Caco-2 (cell line): Measurements from ENCODE around the gene ZNF438. TPM values are rescaled to one million over a fixed set of nuclear protein-coding genes. Genes with fewer than 3 reads are reported as not detected.

Source experiments
- BruUV-seq: library from RNA; stranded (reverse); fragments of 400-500 nt; replicated peaks from 2 replicates; lab custom pipeline; 2021; lab: Mats Ljungman, UMichigan
- CTCF ChIA-PET: fragments of 300-600 bp; sonication (Branson Sonifier 250); formaldehyde crosslinking; loops from one replicate; lab custom pipeline; 2022; ENCODE audit warnings: antibody characterized with exemption; lab: Charles Lee
- POLR2A ChIA-PET: fragments of 300-600 bp; sonication (Branson Sonifier 250); formaldehyde crosslinking; loops from one replicate; lab custom pipeline; 2022; ENCODE audit warnings: antibody characterized with exemption; lab: Charles Lee
- DNase-seq, 2 experiments: peaks; one replicate each; pipeline versions ENCODE4 v3.0.0 to v3.0.0-alpha.2; 2020 to 2022
- H3K27me3 ChIP-seq: replicated peaks from 2 replicates; pipeline ENCODE4 v1.6.0; 2011; ENCODE audit warnings: low read length; ENCODE audit not compliant: control insufficient read depth, insufficient read depth
- H3K36me3 ChIP-seq: 2 replicates; pipeline ENCODE4 v1.5.1; 2011; ENCODE audit warnings: low read length; ENCODE audit not compliant: control insufficient read depth, insufficient read depth
- H3K4me1 ChIP-seq: fragments of 250-450 bp; sonication (Bioruptor Pico); 2 replicates; pipeline ENCODE4 v1.5.1; 2020; ENCODE audit warnings: mild to moderate bottlenecking
- H3K4me3 ChIP-seq: 2 replicates; pipeline ENCODE4 v1.5.1; 2011; ENCODE audit warnings: low read depth, mild to moderate bottlenecking, control low read depth, low read length
- H3K9me3 ChIP-seq: fragments of 250-450 bp; sonication (Bioruptor Pico); 2 replicates; pipeline ENCODE4 v1.5.1; 2020; ENCODE audit warnings: mild to moderate bottlenecking, moderate library complexity
- H3K27ac Mint-ChIP-seq: one replicate; pipeline ENCODE4 v1.8.0; 2022; ENCODE audit warnings: mixed read lengths; ENCODE audit not compliant: unreplicated experiment
- H3K27me3 Mint-ChIP-seq: one replicate; pipeline ENCODE4 v1.8.0; 2022; ENCODE audit warnings: mixed read lengths; ENCODE audit not compliant: insufficient read depth, unreplicated experiment
- H3K36me3 Mint-ChIP-seq: one replicate; pipeline ENCODE4 v1.8.0; 2022; ENCODE audit warnings: mild to moderate bottlenecking, mixed read lengths; ENCODE audit not compliant: insufficient read depth, unreplicated experiment
- H3K4me1 Mint-ChIP-seq: one replicate; pipeline ENCODE4 v1.8.0; 2022; ENCODE audit warnings: low read depth, mixed read lengths; ENCODE audit not compliant: unreplicated experiment
- H3K4me3 Mint-ChIP-seq: one replicate; pipeline ENCODE4 v1.8.0; 2022; ENCODE audit warnings: mild to moderate bottlenecking, moderate library complexity, mixed read lengths; ENCODE audit not compliant: unreplicated experiment
- H3K9me3 Mint-ChIP-seq: one replicate; pipeline ENCODE4 v1.8.0; 2022; ENCODE audit warnings: mixed read lengths; ENCODE audit not compliant: unreplicated experiment
- CTCF ChIP-seq, 2 experiments: fragments of 200-600 bp in 1 of 2; IDR thresholded peaks; 1 replicate in 1 of 2; 2 replicates in 1 of 2; pipeline versions ENCODE4 v1.5.1 to v1.8.0; 2011 to 2022; ENCODE audit warnings: antibody characterized with exemption in 1 of 2, control low read depth in 1 of 2, inconsistent platforms in 1 of 2, low read depth in 1 of 2, low read length in 1 of 2, mild to moderate bottlenecking in 1 of 2, moderate library complexity in 1 of 2; ENCODE audit not compliant: insufficient read depth in 1 of 2, severe bottlenecking in 1 of 2, unreplicated experiment in 1 of 2
- intact Hi-C: fragments of 100-400 bp; cut with micrococcal nuclease; formaldehyde crosslinking; loops from one replicate; pipeline ENCODE4 v1.10.0; 2022; ENCODE audit not compliant: unreplicated experiment
- total RNA-seq: library from RNA; stranded (reverse); gene quantifications from 2 replicates; pipeline ENCODE4 v1.2.3, GENCODE V29; 2022

ZNF438 gene
- total RNA-seq, 1 experiment from 2014 or later: 1.00 TPM

GRCh38 chr10:30973737-30974136 lies 57.9 kb downstream of the ZNF438 start:
- no peaks in the 10 kb centered on the region for H3K36me3 ChIP-seq
- no peak for DNase-seq
- Mint-ChIP-seq H3K27me3 (no peaks in the 10 kb centered on the region), H3K27ac (no peak overlapping the region), H3K36me3 (no peaks in the 10 kb centered on the region), H3K4me3 (no peak overlapping the region), H3K4me1 (no peaks in the 10 kb centered on the region), H3K9me3 (no peaks in the 10 kb centered on the region)
- TF ChIP-seq CTCF (IDR thresholded peaks at IDR 0.05; ENCODE audit: insufficient read depth in 1 of 2, low read depth in 1 of 2, low read length in 1 of 2, severe bottlenecking in 1 of 2, unreplicated experiment in 1 of 2): no peak
- intact Hi-C loops: no loop called here
- ChIA-PET POLR2A (no interaction called here), CTCF (no interaction called here)
- H3K27me3 ChIP-seq: no peaks in the 10 kb centered on the region
- no peaks in the 10 kb centered on the region for H3K9me3 ChIP-seq
- H3K4me1 ChIP-seq: no peaks in the 10 kb centered on the region
- H3K4me3 ChIP-seq: no peak overlapping the region
- BruUV-seq: no TSS peak

- no peak for DNase-seq
- no TSS peak for BruUV-seq
- H3K9me3 Mint-ChIP-seq: no peaks in the 10 kb centered on the region
- no peaks in the 10 kb centered on the region for H3K4me1 ChIP-seq
- no peak overlapping the region for H3K4me3 Mint-ChIP-seq
- H3K27ac Mint-ChIP-seq: no peak overlapping the region
- H3K36me3 Mint-ChIP-seq: no peaks in the 10 kb centered on the region
- intact Hi-C loops: no loop called here
- H3K36me3 ChIP-seq: no peaks in the 10 kb centered on the region
- no peak overlapping the region for H3K4me3 ChIP-seq
- no peaks in the 10 kb centered on the region for H3K27me3 ChIP-seq
- H3K4me1 Mint-ChIP-seq: no peaks in the 10 kb centered on the region
- no peak for TF ChIP-seq CTCF (IDR thresholded peaks at IDR 0.05; ENCODE audit: insufficient read depth in 1 of 2, low read depth in 1 of 2, low read length in 1 of 2, severe bottlenecking in 1 of 2, unreplicated experiment in 1 of 2)
- no peaks in the 10 kb centered on the region for H3K9me3 ChIP-seq
- ChIA-PET CTCF (no interaction called here), POLR2A (no interaction called here)
- no peaks in the 10 kb centered on the region for H3K27me3 Mint-ChIP-seq
These were observed 60.8 kb downstream of the ZNF438 start for GRCh38 chr10:30970760-30971460.

- ChIA-PET POLR2A (no interaction called here), CTCF (no interaction called here)
- no peaks in the 10 kb centered on the region for H3K36me3 Mint-ChIP-seq
- Histone ChIP-seq H3K9me3 (no peaks in the 10 kb centered on the region), H3K36me3 (no peaks in the 10 kb centered on the region), H3K27me3 (no peaks in the 10 kb centered on the region), H3K4me3 (no peak overlapping the region), H3K4me1 (no peaks in the 10 kb centered on the region)
- H3K4me3 Mint-ChIP-seq: no peak overlapping the region
- no peak for DNase-seq
- intact Hi-C loops: no loop called here
- no peaks in the 10 kb centered on the region for H3K4me1 Mint-ChIP-seq
- BruUV-seq: no TSS peak
- TF ChIP-seq CTCF (IDR thresholded peaks at IDR 0.05; ENCODE audit: insufficient read depth in 1 of 2, low read depth in 1 of 2, low read length in 1 of 2, severe bottlenecking in 1 of 2, unreplicated experiment in 1 of 2): no peak
- H3K27me3 Mint-ChIP-seq: no peaks in the 10 kb centered on the region
- H3K9me3 Mint-ChIP-seq: no peaks in the 10 kb centered on the region
- H3K27ac Mint-ChIP-seq: no peak overlapping the region
These were observed 63.0 kb downstream of the ZNF438 start for GRCh38 chr10:30968711-30969110.
